IPS DF 4.7 (cell line): ENCODE measurements around the gene SCYL1.

ENCODE experiments used
- DNase-seq: peaks from one replicate; pipeline ENCODE4 v3.0.0-alpha.2; 2013; ENCODE audit warnings: low spot score; ENCODE audit errors: extremely low read depth

Gene SCYL1

GRCh38 chr11:65493367-65494176, 31.3 kb upstream of the SCYL1 start:
- DNase-seq: no peak

DNA sequence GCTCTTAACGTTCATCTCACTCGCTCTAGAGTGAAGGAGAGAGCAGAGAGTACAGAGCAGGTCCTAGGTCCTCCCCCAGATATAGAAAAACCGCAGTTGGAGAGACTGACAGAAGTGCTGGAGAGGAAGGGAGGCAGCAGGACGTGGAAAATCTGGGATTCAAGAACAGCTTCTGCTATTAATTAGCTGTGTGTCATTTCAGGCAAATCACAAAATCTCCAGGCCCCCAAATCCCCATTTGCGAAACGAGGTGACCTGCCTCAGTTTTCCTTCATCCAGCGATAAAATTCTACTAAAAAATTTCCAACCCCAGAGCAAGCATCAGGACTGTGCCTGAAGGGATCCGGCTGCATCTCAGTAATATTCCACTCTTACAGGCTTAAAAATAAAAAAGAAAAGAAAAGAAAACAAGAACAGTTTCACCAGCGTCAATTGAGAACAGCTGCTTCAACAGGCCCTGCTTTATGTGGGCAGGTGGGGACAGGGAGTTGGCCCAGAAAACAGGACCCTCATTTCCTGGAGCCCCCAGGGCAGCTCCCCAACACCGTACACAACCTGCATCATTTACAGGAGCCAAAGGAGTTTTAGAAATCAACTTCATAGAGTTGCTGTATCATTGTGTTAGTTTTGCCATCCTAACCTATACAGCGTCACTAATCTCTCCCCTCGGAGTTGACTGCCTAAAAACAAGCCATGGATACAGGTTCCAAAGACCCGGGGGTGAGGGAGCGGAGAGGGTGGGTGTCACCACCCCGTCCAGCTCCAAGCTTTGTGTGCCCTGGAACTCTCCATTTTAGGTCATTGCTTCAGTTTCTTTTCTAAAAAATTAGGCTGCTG, 28.4 kb upstream of the SCYL1 start:
- no peak for DNase-seq

DNA sequence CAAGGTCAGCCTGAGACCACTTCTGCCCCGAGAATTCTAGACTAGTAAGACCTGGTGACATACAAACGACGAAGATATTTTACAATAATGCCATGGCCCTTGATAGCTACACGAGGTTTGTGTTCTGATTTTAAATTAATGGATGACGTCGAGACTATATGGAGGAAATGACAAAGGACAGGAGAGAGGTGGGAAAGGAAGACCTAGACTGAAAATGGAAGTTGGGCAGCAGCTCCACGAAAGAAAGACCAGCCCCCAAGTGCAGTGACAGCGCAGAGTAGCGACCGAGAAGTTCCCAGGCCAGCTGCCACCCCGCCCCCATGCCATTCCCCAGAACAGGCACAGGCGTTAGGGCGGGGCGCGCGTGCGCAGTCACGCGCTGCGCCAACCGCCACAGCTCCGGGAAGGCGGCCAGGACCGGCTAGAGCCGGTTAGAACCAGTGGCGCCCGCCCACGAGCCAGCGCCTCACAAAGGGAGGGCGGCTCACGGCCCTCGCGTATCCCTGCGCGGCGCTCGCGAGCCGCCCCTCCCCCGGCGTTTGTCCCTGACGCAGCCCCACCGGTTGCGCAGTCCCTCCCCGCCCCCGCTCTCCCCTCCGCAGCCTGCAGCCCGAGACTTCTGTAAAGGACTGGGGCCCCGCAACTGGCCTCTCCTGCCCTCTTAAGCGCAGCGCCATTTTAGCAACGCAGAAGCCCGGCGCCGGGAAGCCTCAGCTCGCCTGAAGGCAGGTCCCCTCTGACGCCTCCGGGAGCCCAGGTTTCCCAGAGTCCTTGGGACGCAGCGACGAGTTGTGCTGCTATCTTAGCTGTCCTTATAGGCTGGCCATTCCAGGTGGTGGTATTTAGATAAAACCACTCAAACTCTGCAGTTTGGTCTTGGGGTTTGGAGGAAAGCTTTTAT, 27.5 kb upstream of the SCYL1 start:
- no peak for DNase-seq

DNA sequence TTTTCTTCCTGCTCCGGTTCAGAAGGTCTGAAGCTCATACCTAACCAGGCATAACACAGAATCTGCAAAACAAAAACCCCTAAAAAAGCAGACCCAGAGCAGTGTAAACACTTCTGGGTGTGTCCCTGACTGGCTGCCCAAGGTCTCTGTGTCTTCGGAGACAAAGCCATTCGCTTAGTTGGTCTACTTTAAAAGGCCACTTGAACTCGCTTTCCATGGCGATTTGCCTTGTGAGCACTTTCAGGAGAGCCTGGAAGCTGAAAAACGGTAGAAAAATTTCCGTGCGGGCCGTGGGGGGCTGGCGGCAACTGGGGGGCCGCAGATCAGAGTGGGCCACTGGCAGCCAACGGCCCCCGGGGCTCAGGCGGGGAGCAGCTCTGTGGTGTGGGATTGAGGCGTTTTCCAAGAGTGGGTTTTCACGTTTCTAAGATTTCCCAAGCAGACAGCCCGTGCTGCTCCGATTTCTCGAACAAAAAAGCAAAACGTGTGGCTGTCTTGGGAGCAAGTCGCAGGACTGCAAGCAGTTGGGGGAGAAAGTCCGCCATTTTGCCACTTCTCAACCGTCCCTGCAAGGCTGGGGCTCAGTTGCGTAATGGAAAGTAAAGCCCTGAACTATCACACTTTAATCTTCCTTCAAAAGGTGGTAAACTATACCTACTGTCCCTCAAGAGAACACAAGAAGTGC, 26.7 kb upstream of the SCYL1 start:
- DNase-seq: no peak

DNA sequence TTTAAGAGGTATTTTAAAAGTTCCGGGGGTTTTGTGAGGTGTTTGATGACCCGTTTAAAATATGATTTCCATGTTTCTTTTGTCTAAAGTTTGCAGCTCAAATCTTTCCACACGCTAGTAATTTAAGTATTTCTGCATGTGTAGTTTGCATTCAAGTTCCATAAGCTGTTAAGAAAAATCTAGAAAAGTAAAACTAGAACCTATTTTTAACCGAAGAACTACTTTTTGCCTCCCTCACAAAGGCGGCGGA, 26.2 kb upstream of the SCYL1 start:
- DNase-seq: no peak

- DNase-seq: no peak
Observed at GRCh38 chr11:65498977-65499712, 25.7 kb upstream of the SCYL1 start, which contains the start of gene MALAT1. Gene MALAT1, plus strand, starts transcription at chr11:65499045.

- no peak for DNase-seq
Observed at GRCh38 chr11:65499713-65500386, 25.0 kb upstream of the SCYL1 start.

GRCh38 chr11:65500387-65501185, 24.3 kb upstream of the SCYL1 start:
- DNase-seq: no peak

DNA sequence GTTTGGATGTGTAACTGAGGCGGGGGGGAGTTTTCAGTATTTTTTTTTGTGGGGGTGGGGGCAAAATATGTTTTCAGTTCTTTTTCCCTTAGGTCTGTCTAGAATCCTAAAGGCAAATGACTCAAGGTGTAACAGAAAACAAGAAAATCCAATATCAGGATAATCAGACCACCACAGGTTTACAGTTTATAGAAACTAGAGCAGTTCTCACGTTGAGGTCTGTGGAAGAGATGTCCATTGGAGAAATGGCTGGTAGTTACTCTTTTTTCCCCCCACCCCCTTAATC, 23.8 kb upstream of the SCYL1 start:
- no peak for DNase-seq

DNA sequence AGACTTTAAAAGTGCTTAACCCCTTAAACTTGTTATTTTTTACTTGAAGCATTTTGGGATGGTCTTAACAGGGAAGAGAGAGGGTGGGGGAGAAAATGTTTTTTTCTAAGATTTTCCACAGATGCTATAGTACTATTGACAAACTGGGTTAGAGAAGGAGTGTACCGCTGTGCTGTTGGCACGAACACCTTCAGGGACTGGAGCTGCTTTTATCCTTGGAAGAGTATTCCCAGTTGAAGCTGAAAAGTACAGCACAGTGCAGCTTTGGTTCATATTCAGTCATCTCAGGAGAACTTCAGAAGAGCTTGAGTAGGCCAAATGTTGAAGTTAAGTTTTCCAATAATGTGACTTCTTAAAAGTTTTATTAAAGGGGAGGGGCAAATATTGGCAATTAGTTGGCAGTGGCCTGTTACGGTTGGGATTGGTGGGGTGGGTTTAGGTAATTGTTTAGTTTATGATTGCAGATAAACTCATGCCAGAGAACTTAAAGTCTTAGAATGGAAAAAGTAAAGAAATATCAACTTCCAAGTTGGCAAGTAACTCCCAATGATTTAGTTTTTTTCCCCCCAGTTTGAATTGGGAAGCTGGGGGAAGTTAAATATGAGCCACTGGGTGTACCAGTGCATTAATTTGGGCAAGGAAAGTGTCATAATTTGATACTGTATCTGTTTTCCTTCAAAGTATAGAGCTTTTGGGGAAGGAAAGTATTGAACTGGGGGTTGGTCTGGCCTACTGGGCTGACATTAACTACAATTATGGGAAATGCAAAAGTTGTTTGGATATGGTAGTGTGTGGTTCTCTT, 23.2 kb upstream of the SCYL1 start:
- no peak for DNase-seq

GRCh38 chr11:65502274-65502554, 22.7 kb upstream of the SCYL1 start:
- DNase-seq: no peak

DNA sequence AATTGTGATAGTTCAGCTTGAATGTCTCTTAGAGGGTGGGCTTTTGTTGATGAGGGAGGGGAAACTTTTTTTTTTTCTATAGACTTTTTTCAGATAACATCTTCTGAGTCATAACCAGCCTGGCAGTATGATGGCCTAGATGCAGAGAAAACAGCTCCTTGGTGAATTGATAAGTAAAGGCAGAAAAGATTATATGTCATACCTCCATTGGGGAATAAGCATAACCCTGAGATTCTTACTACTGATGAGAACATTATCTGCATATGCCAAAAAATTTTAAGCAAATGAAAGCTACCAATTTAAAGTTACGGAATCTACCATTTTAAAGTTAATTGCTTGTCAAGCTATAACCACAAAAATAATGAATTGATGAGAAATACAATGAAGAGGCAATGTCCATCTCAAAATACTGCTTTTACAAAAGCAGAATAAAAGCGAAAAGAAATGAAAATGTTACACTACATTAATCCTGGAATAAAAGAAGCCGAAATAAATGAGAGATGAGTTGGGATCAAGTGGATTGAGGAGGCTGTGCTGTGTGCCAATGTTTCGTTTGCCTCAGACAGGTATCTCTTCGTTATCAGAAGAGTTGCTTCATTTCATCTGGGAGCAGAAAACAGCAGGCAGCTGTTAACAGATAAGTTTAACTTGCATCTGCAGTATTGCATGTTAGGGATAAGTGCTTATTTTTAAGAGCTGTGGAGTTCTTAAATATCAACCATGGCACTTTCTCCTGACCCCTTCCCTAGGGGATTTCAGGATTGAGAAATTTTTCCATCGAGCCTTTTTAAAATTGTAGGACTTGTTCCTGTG, 22.1 kb upstream of the SCYL1 start:
- no peak for DNase-seq

DNA sequence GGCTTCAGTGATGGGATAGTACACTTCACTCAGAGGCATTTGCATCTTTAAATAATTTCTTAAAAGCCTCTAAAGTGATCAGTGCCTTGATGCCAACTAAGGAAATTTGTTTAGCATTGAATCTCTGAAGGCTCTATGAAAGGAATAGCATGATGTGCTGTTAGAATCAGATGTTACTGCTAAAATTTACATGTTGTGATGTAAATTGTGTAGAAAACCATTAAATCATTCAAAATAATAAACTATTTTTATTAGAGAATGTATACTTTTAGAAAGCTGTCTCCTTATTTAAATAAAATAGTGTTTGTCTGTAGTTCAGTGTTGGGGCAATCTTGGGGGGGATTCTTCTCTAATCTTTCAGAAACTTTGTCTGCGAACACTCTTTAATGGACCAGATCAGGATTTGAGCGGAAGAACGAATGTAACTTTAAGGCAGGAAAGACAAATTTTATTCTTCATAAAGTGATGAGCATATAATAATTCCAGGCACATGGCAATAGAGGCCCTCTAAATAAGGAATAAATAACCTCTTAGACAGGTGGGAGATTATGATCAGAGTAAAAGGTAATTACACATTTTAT, 21.4 kb upstream of the SCYL1 start:
- DNase-seq: no peak

DNA sequence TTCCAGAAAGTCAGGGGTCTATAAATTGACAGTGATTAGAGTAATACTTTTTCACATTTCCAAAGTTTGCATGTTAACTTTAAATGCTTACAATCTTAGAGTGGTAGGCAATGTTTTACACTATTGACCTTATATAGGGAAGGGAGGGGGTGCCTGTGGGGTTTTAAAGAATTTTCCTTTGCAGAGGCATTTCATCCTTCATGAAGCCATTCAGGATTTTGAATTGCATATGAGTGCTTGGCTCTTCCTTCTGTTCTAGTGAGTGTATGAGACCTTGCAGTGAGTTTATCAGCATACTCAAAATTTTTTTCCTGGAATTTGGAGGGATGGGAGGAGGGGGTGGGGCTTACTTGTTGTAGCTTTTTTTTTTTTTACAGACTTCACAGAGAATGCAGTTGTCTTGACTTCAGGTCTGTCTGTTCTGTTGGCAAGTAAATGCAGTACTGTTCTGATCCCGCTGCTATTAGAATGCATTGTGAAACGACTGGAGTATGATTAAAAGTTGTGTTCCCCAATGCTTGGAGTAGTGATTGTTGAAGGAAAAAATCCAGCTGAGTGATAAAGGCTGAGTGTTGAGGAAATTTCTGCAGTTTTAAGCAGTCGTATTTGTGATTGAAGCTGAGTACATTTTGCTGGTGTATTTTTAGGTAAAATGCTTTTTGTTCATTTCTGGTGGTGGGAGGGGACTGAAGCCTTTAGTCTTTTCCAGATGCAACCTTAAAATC, 20.8 kb upstream of the SCYL1 start:
- DNase-seq: no peak

DNA sequence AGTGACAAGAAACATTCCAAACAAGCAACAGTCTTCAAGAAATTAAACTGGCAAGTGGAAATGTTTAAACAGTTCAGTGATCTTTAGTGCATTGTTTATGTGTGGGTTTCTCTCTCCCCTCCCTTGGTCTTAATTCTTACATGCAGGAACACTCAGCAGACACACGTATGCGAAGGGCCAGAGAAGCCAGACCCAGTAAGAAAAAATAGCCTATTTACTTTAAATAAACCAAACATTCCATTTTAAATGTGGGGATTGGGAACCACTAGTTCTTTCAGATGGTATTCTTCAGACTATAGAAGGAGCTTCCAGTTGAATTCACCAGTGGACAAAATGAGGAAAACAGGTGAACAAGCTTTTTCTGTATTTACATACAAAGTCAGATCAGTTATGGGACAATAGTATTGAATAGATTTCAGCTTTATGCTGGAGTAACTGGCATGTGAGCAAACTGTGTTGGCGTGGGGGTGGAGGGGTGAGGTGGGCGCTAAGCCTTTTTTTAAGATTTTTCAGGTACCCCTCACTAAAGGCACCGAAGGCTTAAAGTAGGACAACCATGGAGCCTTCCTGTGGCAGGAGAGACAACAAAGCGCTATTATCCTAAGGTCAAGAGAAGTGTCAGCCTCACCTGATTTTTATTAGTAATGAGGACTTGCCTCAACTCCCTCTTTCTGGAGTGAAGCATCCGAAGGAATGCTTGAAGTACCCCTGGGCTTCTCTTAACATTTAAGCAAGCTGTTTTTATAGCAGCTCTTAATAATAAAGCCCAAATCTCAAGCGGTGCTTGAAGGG, 20.0 kb upstream of the SCYL1 start:
- no peak for DNase-seq
